Prostate gland (tissue), 2 donors: Measurements from ENCODE around the gene GARS1.

Experiments
- POLR2A ChIP-seq: fragments of 450-650 bp; IDR thresholded peaks from one replicate; pipeline ENCODE4 v1.6.1; 2016; ENCODE audit warnings: antibody characterized with exemption, mild to moderate bottlenecking
- POLR2AphosphoS5 ChIP-seq: sonication (generic); formaldehyde crosslinking; IDR thresholded peaks from one replicate; pipeline ENCODE4 v1.6.1; 2017; ENCODE audit warnings: antibody characterized with exemption
- TF ChIP-seq, protein P1 (sequence below), 4 experiments: fragments of 200-600 bp in 2 of 4; fragments of 450-650 bp in 2 of 4; sonication (generic) in 2 of 4; IDR thresholded peaks; 1 replicate in 3 of 4; 2 replicates in 1 of 4; pipeline ENCODE4 v1.5.1; 2016 to 2019; ENCODE audit warnings: antibody characterized with exemption in 4 of 4, mild to moderate bottlenecking in 2 of 4, moderate library complexity in 2 of 4

DNA sequence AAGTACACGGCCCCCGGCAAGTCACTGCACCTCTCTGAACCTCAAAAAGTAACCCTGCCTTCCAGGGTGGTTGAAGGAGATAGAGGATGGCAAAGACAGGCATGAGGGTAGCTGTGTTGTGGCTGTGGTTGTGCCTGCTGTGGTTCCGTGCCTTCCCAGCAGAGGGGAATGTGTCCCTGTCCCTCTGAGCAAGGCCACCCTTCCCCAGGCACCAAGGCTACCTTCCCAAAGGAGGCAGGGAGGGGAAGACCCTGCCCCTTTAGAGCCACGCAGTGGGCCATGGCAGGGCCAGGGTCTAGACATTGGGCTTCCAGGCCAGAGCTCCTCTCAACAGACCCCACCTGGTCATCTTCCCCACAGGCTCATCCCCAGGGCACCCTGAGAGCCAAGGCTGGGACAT, 68.7 kb downstream of the GARS1 start:
- TF ChIP-seq, protein P1, sequence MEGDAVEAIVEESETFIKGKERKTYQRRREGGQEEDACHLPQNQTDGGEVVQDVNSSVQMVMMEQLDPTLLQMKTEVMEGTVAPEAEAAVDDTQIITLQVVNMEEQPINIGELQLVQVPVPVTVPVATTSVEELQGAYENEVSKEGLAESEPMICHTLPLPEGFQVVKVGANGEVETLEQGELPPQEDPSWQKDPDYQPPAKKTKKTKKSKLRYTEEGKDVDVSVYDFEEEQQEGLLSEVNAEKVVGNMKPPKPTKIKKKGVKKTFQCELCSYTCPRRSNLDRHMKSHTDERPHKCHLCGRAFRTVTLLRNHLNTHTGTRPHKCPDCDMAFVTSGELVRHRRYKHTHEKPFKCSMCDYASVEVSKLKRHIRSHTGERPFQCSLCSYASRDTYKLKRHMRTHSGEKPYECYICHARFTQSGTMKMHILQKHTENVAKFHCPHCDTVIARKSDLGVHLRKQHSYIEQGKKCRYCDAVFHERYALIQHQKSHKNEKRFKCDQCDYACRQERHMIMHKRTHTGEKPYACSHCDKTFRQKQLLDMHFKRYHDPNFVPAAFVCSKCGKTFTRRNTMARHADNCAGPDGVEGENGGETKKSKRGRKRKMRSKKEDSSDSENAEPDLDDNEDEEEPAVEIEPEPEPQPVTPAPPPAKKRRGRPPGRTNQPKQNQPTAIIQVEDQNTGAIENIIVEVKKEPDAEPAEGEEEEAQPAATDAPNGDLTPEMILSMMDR (IDR thresholded peaks at IDR 0.05), result no peak
- no peak for TF ChIP-seq POLR2A
- TF ChIP-seq POLR2AphosphoS5, result no peak
